ENCODE results near the gene GRIK3. TPM values are rescaled to one million over a fixed set of nuclear protein-coding genes. Genes with fewer than 3 reads are reported as not detected.

The GRIK3 gene
- total RNA-seq, 2 experiments from 2014 or later: 16.3 to 55.0 TPM

GRCh38 chr1:36851087-36851486 lies 183.2 kb downstream of the GRIK3 start:
- H4K20me1 ChIP-seq (ENCODE audit: insufficient read depth, low read length): no peaks in the 10 kb centered on the region
- intact Hi-C loops (cut with micrococcal nuclease; ENCODE audit: unreplicated experiment): no loop called here
- ChIA-PET POLR2A (interaction anchor here (0.5 to 1.5 kb wide), 2 partner anchors 11 to 98 kb away, joined by 3 to 6 read pairs; no protein-coding TSS in a partner anchor), CTCF (ENCODE audit: unreplicated experiment) (no interaction called here)
- H3K36me3 ChIP-seq (ENCODE audit: insufficient read depth, low read length): 0 out of 2 replicates have a peak, but pooled peaks cover 3% of the 10 kb centered on the region
- H3K4me2 ChIP-seq (ENCODE audit: low read length): no peak overlapping the region
- no peaks in the 10 kb centered on the region for H3K9me2 ChIP-seq (ENCODE audit: insufficient read depth, low read length)
- no peak overlapping the region for H3K27ac ChIP-seq (ENCODE audit: low read depth, low read length, poor library complexity, severe bottlenecking)
- H3K9me3 ChIP-seq (ENCODE audit: low read length): no peaks in the 10 kb centered on the region
- TF ChIP-seq EZH2phosphoT487 (IDR thresholded peaks at IDR 0.05; ENCODE audit: borderline replicate concordance, low read depth, low read length) (no peak), CTCF (conservative IDR thresholded peaks at IDR 0.05; ENCODE audit: low read length) (no peak)
- peaks cover 9% of the 10 kb centered on the region for H3K4me1 ChIP-seq (ENCODE audit: insufficient read depth, low read length, poor library complexity, severe bottlenecking)
- no TSS peak for BruUV-seq (replicated peaks)
- no peak overlapping the region for H3K4me3 ChIP-seq (ENCODE audit: low read depth, low read length, poor library complexity, severe bottlenecking)
- no peaks in the 10 kb centered on the region for H3K79me2 ChIP-seq (ENCODE audit: insufficient read depth, low read depth, low read length)
- DNase-seq (ENCODE audit: low spot score): no peak
- no peak overlapping the region for H2AFZ ChIP-seq (ENCODE audit: low read length)

GRCh38 chr1:36849956-36850355 lies 184.4 kb downstream of the GRIK3 start:
- TF ChIP-seq EZH2phosphoT487 (IDR thresholded peaks at IDR 0.05; ENCODE audit: borderline replicate concordance, low read depth, low read length) (no peak), CTCF (conservative IDR thresholded peaks at IDR 0.05; ENCODE audit: low read length) (no peak)
- no peak overlapping the region for H3K27ac ChIP-seq (ENCODE audit: low read depth, low read length, poor library complexity, severe bottlenecking)
- H3K9me2 ChIP-seq (ENCODE audit: insufficient read depth, low read length): no peaks in the 10 kb centered on the region

GRCh38 chr1:36847761-36848160 lies 186.6 kb downstream of the GRIK3 start:
- Histone ChIP-seq H4K20me1 (ENCODE audit: insufficient read depth, low read length) (no peaks in the 10 kb centered on the region), H2AFZ (ENCODE audit: low read length) (no peak overlapping the region), H3K4me2 (ENCODE audit: low read length) (no peak overlapping the region), H3K9me3 (ENCODE audit: low read length) (no peaks in the 10 kb centered on the region), H3K4me1 (ENCODE audit: insufficient read depth, low read length, poor library complexity, severe bottlenecking) (no peaks in the 10 kb centered on the region), H3K27ac (ENCODE audit: low read depth, low read length, poor library complexity, severe bottlenecking) (no peak overlapping the region), H3K9me2 (ENCODE audit: insufficient read depth, low read length) (no peaks in the 10 kb centered on the region), H3K36me3 (ENCODE audit: insufficient read depth, low read length) (0 out of 2 replicates have a peak, but pooled peaks cover 1% of the 10 kb centered on the region), H3K4me3 (ENCODE audit: low read depth, low read length, poor library complexity, severe bottlenecking) (no peak overlapping the region), H3K79me2 (ENCODE audit: insufficient read depth, low read depth, low read length) (no peaks in the 10 kb centered on the region)
- TF ChIP-seq EZH2phosphoT487 (IDR thresholded peaks at IDR 0.05; ENCODE audit: borderline replicate concordance, low read depth, low read length) (no peak), CTCF (conservative IDR thresholded peaks at IDR 0.05; ENCODE audit: low read length) (no peak)
- BruUV-seq (replicated peaks): no TSS peak
- intact Hi-C loops (cut with micrococcal nuclease; ENCODE audit: unreplicated experiment): no loop called here
- POLR2A ChIA-PET: interaction anchor here (0.9 to 1.8 kb wide), 3 partner anchors 9 to 30 kb away, joined by 3 to 8 read pairs (median 3); no protein-coding TSS in a partner anchor
- CTCF ChIA-PET (ENCODE audit: unreplicated experiment): no interaction called here
- no peak for DNase-seq (ENCODE audit: low spot score)

More at GRCh38 chr1:36849956-36850355, 184.4 kb downstream of the GRIK3 start:
- Histone ChIP-seq H3K36me3 (ENCODE audit: insufficient read depth, low read length) (0 out of 2 replicates have a peak, but pooled peaks cover 3% of the 10 kb centered on the region), H3K79me2 (ENCODE audit: insufficient read depth, low read depth, low read length) (no peaks in the 10 kb centered on the region), H3K9me3 (ENCODE audit: low read length) (no peaks in the 10 kb centered on the region), H3K4me3 (ENCODE audit: low read depth, low read length, poor library complexity, severe bottlenecking) (no peak overlapping the region), H3K4me1 (ENCODE audit: insufficient read depth, low read length, poor library complexity, severe bottlenecking) (no peaks in the 10 kb centered on the region), H2AFZ (ENCODE audit: low read length) (no peak overlapping the region), H3K4me2 (ENCODE audit: low read length) (no peak overlapping the region), H4K20me1 (ENCODE audit: insufficient read depth, low read length) (no peaks in the 10 kb centered on the region)
- ChIA-PET POLR2A (interaction anchor here (1.6 kb wide), 1 partner anchor 12 kb away, joined by 5 read pairs; no protein-coding TSS in a partner anchor), CTCF (ENCODE audit: unreplicated experiment) (no interaction called here)
- intact Hi-C loops (cut with micrococcal nuclease; ENCODE audit: unreplicated experiment): no loop called here
- no TSS peak for BruUV-seq (replicated peaks)
- DNase-seq (ENCODE audit: low spot score): no peak

All from OCI-LY7 (cell line).